ENCODE data around the gene LXN. TPM values are rescaled to one million over a fixed set of nuclear protein-coding genes. Genes with fewer than 3 reads are reported as not detected.

Gene LXN
- total RNA-seq, 1 experiment from 2014 or later, result 3.4 TPM

GRCh38 chr3:158678687-158679086, 6.2 kb upstream of the LXN start:
- DNase-seq (ENCODE audit: unreplicated experiment), result no peak
- H3K4me3 Mint-ChIP-seq (ENCODE audit: unreplicated experiment), result no peak overlapping the region
- H3K36me3 Mint-ChIP-seq (ENCODE audit: insufficient read depth, unreplicated experiment), result peaks cover 34% of the 10 kb centered on the region
- H3K27ac Mint-ChIP-seq (ENCODE audit: low read depth, unreplicated experiment), result no peak overlapping the region
- POLR2A ChIA-PET, result no interaction called here
- CTCF ChIA-PET, result interaction anchor here (0.6 to 1.3 kb wide), 5 partner anchors 18 to 148 kb away, joined by 3 to 7 read pairs (median 3); no protein-coding TSS in a partner anchor
- no peaks in the 10 kb centered on the region for H3K9me3 Mint-ChIP-seq (ENCODE audit: unreplicated experiment)
- no TSS peak for BruUV-seq (replicated peaks)
- no peaks in the 10 kb centered on the region for H3K27me3 Mint-ChIP-seq (ENCODE audit: insufficient read depth, unreplicated experiment)
- TF ChIP-seq CTCF (IDR thresholded peaks at IDR 0.05; ENCODE audit: unreplicated experiment), result no peak
- intact Hi-C loops (cut with micrococcal nuclease), result no loop called here
- no peaks in the 10 kb centered on the region for H3K4me1 Mint-ChIP-seq (ENCODE audit: insufficient read depth, unreplicated experiment)

- peaks cover 16% of the 10 kb centered on the region for H3K4me1 Mint-ChIP-seq (ENCODE audit: insufficient read depth, unreplicated experiment)
- no peak for TF ChIP-seq CTCF (IDR thresholded peaks at IDR 0.05; ENCODE audit: unreplicated experiment)
- peak; percentile 19 for DNase-seq (ENCODE audit: unreplicated experiment)
- CTCF ChIA-PET, result interaction anchor here (0.5 to 2.8 kb wide), 12 partner anchors 9 to 1144 kb away, joined by 3 to 10 read pairs (median 4); no protein-coding TSS in a partner anchor
- POLR2A ChIA-PET, result interaction anchor here (0.6 to 1.8 kb wide), 10 partner anchors 9 to 1164 kb away, joined by 3 to 12 read pairs (median 3); partner anchors contain the start of genes GFM1 and MLF1
- H3K36me3 Mint-ChIP-seq (ENCODE audit: insufficient read depth, unreplicated experiment), result peaks cover 37% of the 10 kb centered on the region
- no peaks in the 10 kb centered on the region for H3K9me3 Mint-ChIP-seq (ENCODE audit: unreplicated experiment)
- no peaks in the 10 kb centered on the region for H3K27me3 Mint-ChIP-seq (ENCODE audit: insufficient read depth, unreplicated experiment)
- BruUV-seq (replicated peaks), result TSS peak; percentile 31
- H3K4me3 Mint-ChIP-seq (ENCODE audit: unreplicated experiment), result peak overlapping the region; percentile 79
- intact Hi-C loops (cut with micrococcal nuclease), result loop anchor here (1.0 to 5.0 kb wide), 2 partner anchors 55 to 119 kb away; no protein-coding TSS in a partner anchor
- peak overlapping the region; percentile 87 for H3K27ac Mint-ChIP-seq (ENCODE audit: low read depth, unreplicated experiment)
Observed at GRCh38 chr3:158671821-158672214, 630 bp downstream of the LXN start.

DNA sequence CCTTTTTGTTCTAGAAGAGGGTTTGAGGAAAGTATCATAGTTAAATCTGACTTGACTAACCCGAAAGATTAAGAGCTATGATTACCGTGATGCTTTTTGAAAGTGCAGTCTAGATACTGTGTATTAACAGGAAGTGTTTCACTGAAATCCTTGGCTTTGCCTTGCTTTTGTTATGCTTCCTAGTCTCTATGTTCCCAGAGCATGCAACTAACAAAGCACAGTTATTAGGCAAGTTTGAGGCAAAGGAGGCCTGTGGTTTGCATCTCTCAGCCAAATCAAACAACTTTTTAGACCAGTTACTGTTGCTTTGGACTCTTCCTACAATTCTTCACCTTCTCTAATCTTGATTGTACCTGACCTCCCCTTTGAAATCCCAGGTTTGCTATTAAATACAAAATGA, 3.9 kb downstream of the LXN start:
- TF ChIP-seq CTCF (IDR thresholded peaks at IDR 0.05; ENCODE audit: unreplicated experiment), result no peak
- Mint-ChIP-seq H3K36me3 (ENCODE audit: insufficient read depth, unreplicated experiment) (peaks cover 54% of the 10 kb centered on the region), H3K9me3 (ENCODE audit: unreplicated experiment) (no peaks in the 10 kb centered on the region), H3K27ac (ENCODE audit: low read depth, unreplicated experiment) (peak overlapping the region; percentile 44), H3K4me3 (ENCODE audit: unreplicated experiment) (no peak overlapping the region), H3K27me3 (ENCODE audit: insufficient read depth, unreplicated experiment) (no peaks in the 10 kb centered on the region), H3K4me1 (ENCODE audit: insufficient read depth, unreplicated experiment) (peaks cover 16% of the 10 kb centered on the region)
- peak; percentile 30 for DNase-seq (ENCODE audit: unreplicated experiment)
- intact Hi-C loops (cut with micrococcal nuclease), result no loop called here
- POLR2A ChIA-PET, result interaction anchor here (1.4 to 1.7 kb wide), 2 partner anchors 10 to 24 kb away, joined by 3 to 6 read pairs; partner anchors contain the start of gene GFM1
- BruUV-seq (replicated peaks), result no TSS peak
- CTCF ChIA-PET, result interaction anchor here (0.5 to 2.1 kb wide), 5 partner anchors 9 to 177 kb away, joined by 3 to 6 read pairs (median 4); partner anchors contain the start of gene GFM1

DNA sequence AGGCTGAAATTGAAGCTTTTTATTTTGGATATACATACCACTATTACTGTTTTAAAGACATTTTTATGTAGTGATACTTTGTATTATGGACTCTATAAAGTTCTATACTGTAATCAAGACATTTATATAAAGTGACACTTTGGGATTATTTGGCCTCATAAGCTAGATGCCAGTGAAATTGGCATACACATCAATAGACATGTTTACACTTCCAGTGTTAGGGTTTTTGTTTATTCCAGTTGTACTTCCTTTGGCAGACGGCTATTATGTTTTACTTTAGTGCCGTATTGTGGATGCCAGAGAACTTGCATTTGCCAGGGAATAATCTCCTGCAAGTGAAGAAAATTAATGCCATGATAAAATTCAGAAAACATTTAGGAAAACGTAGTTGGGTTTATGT, 6.0 kb downstream of the LXN start:
- Mint-ChIP-seq H3K4me1 (ENCODE audit: insufficient read depth, unreplicated experiment) (peaks cover 5% of the 10 kb centered on the region), H3K27ac (ENCODE audit: low read depth, unreplicated experiment) (no peak overlapping the region), H3K36me3 (ENCODE audit: insufficient read depth, unreplicated experiment) (peaks cover 67% of the 10 kb centered on the region), H3K27me3 (ENCODE audit: insufficient read depth, unreplicated experiment) (no peaks in the 10 kb centered on the region), H3K9me3 (ENCODE audit: unreplicated experiment) (no peaks in the 10 kb centered on the region), H3K4me3 (ENCODE audit: unreplicated experiment) (no peak overlapping the region)
- intact Hi-C loops (cut with micrococcal nuclease), result no loop called here
- BruUV-seq (replicated peaks), result no TSS peak
- CTCF ChIA-PET, result interaction anchor here (0.6 kb wide), 3 partner anchors 121 to 920 kb away, joined by 3 to 5 read pairs (median 3); no protein-coding TSS in a partner anchor
- POLR2A ChIA-PET, result no interaction called here
- no peak for TF ChIP-seq CTCF (IDR thresholded peaks at IDR 0.05; ENCODE audit: unreplicated experiment)
- DNase-seq (ENCODE audit: unreplicated experiment), result no peak

Measured in MCF 10A (cell line).